Activated gamma-delta T cell (primary cell): ENCODE results near the gene IDH2.

Experiments
- DNase-seq: peaks from one replicate; lab custom pipeline; 2025; lab: John Stamatoyannopoulos, UW

IDH2 gene

GRCh38 chr15:90043530-90044010 lies 58.7 kb downstream of the IDH2 start:
- no peak for DNase-seq

- no peak for DNase-seq
Measured at GRCh38 chr15:90042766-90043529, 59.3 kb downstream of the IDH2 start.

- DNase-seq: no peak
Measured at GRCh38 chr15:90042356-90042755, 59.9 kb downstream of the IDH2 start.

- no peak for DNase-seq
Measured at GRCh38 chr15:90040618-90041017, 61.6 kb downstream of the IDH2 start.

GRCh38 chr15:90039996-90040395 lies 62.3 kb downstream of the IDH2 start:
- no peak for DNase-seq

GRCh38 chr15:90038632-90039095 lies 63.6 kb downstream of the IDH2 start:
- DNase-seq: no peak

- DNase-seq: no peak
Measured at GRCh38 chr15:90037961-90038631, 64.2 kb downstream of the IDH2 start.

GRCh38 chr15:90037511-90037860 lies 64.8 kb downstream of the IDH2 start:
- DNase-seq: no peak

GRCh38 chr15:90036806-90037510 lies 65.3 kb downstream of the IDH2 start:
- DNase-seq: no peak

GRCh38 chr15:90036343-90036742 lies 65.9 kb downstream of the IDH2 start:
- DNase-seq: no peak

GRCh38 chr15:90035840-90036230 lies 66.4 kb downstream of the IDH2 start:
- DNase-seq: no peak

- no peak for DNase-seq
Measured at GRCh38 chr15:90035095-90035839, 67.0 kb downstream of the IDH2 start.

GRCh38 chr15:90033448-90033847 lies 68.8 kb downstream of the IDH2 start:
- no peak for DNase-seq
